NOMO-1 (cell line): ENCODE data around the gene BTG1.
"Not testable (repeated sequence)": the region's sequence is repeated elsewhere in the genome, so short reads cannot be mapped to it uniquely, and the experiment has no call there.

Experiments
- DNase-seq, 2 experiments: peaks; one replicate each; lab custom pipeline; 2025; ENCODE audit not compliant: unreplicated experiment in 2 of 2; lab: John Stamatoyannopoulos, UW

BTG1 gene

GRCh38 chr12:92105676-92106075, 40.0 kb downstream of the BTG1 start:
- DNase-seq: peak; percentile 76 to 78

- no peak for DNase-seq
Measured at GRCh38 chr12:92105110-92105509, 40.5 kb downstream of the BTG1 start.

- DNase-seq: no peak
Measured at GRCh38 chr12:92102606-92103005, 43.0 kb downstream of the BTG1 start.

- no peak for DNase-seq
Measured at GRCh38 chr12:92098594-92099380, 46.9 kb downstream of the BTG1 start.

- no peak for DNase-seq
Measured at GRCh38 chr12:92096346-92097136, 49.1 kb downstream of the BTG1 start.

- DNase-seq: no peak
Measured at GRCh38 chr12:92094751-92095161, 50.9 kb downstream of the BTG1 start.

GRCh38 chr12:92094301-92094700, 51.3 kb downstream of the BTG1 start:
- not testable (repeated sequence) for DNase-seq
